Naive B cell (primary cell): ENCODE data around the gene RNF227. TPM values are rescaled to one million over a fixed set of nuclear protein-coding genes. Genes with fewer than 3 reads are reported as not detected.

Experiments
- ATAC-seq, 2 donors: fragments of 150-1000 bp; cut with Tn5 transposase; 2 replicates each; pipeline ENCODE4 v1.10.0; 2021; ENCODE audit warnings: low read depth in 2 of 2, mild to moderate bottlenecking in 2 of 2, moderate library complexity in 2 of 2
- DNase-seq: peaks from one replicate; pipeline ENCODE4 v3.0.0; 2022
- H3K27ac Mint-ChIP-seq, 6 donors: one replicate each; pipeline ENCODE4 v1.8.0; 2020 to 2022; ENCODE audit warnings: mild to moderate bottlenecking in 6 of 6, mixed read lengths in 6 of 6, moderate library complexity in 5 of 6, inconsistent platforms in 2 of 6
- H3K27me3 Mint-ChIP-seq, 3 donors: one replicate each; pipeline ENCODE4 v1.8.0; 2021 to 2022; ENCODE audit warnings: mixed read lengths in 3 of 3, mild to moderate bottlenecking in 1 of 3
- H3K36me3 Mint-ChIP-seq, 2 donors: one replicate each; pipeline ENCODE4 v1.8.0; 2020 to 2022; ENCODE audit warnings: mixed read lengths in 2 of 2, inconsistent platforms in 1 of 2, mild to moderate bottlenecking in 1 of 2
- H3K4me1 Mint-ChIP-seq, 3 donors: one replicate each; pipeline ENCODE4 v1.8.0; 2020 to 2022; ENCODE audit warnings: mixed read lengths in 3 of 3, inconsistent platforms in 1 of 3, mild to moderate bottlenecking in 1 of 3, moderate library complexity in 1 of 3
- H3K4me3 Mint-ChIP-seq, 8 donors: one replicate each; pipeline ENCODE4 v1.8.0; 2020 to 2022; ENCODE audit warnings: mild to moderate bottlenecking in 8 of 8, mixed read lengths in 8 of 8, moderate library complexity in 8 of 8, inconsistent platforms in 2 of 8
- H3K9me3 Mint-ChIP-seq, 7 donors: one replicate each; pipeline ENCODE4 v1.8.0; 2020 to 2022; ENCODE audit warnings: mixed read lengths in 7 of 7, mild to moderate bottlenecking in 5 of 7, inconsistent platforms in 2 of 7, moderate library complexity in 1 of 7
- polyA plus RNA-seq, 6 donors: library from polyadenylated mRNA; unstranded; fragments of 300-500 nt; fragmentation: Illumina TruSeq; gene quantifications; one replicate each; pipeline ENCODE4 v1.2.3, GENCODE V29; 2021; ENCODE audit warnings: low read depth in 6 of 6

Gene RNF227
- polyA plus RNA-seq, 6 donors from 2014 or later, result 0.60 to 5.2 (median 2.9) TPM

DNA sequence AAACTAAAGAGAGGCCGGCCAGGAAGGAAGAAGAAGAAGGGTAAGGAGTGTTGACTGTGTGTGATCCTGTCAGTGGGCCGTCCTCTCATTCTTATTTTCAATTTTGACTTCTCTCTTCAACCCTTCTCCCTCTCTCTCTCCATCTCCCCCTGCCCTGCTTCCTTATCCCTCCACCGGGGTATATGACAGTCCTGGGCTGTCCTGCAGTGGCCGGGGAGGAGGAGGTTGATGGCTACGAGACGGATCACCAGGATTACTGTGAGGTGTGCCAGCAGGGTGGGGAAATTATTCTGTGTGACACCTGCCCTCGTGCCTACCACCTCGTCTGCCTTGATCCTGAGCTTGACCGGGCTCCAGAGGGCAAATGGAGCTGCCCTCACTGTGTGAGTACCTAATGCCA is 21.9 kb downstream of the RNF227 start:
- peak overlapping the region in 1 of 6 donors; percentile 57 for H3K27ac Mint-ChIP-seq

DNA sequence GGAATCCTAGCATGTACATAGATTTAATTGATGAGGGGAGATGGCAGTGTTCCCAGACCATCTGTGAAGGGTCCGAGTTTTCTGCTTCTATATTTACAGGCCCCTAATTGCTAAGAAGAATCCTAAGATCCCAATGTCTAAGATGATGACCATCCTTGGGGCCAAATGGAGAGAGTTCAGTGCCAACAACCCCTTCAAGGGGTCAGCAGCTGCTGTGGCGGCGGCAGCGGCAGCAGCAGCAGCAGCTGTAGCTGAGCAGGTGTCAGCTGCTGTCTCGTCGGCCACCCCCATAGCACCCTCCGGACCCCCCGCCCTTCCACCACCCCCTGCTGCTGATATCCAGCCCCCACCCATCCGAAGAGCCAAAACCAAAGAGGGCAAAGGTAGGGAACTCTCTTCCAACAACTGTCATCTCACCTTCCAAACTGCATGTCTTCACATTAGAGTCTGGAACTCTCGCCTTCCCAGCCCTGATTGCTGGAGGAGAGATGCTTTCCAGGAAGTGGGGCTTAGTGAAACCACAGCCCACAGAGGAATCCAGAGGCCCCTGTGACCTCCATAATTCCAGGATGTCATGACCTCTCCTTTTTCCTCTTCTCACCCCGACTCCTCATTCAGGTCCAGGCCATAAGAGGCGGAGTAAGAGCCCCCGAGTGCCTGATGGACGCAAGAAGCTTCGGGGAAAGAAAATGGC is 22.8 kb downstream of the RNF227 start:
- Mint-ChIP-seq H3K4me1 (peaks cover 0 to 3% (median 0%) of the 10 kb centered on the region in 3 donors), H3K9me3 (no peaks in the 10 kb centered on the region), H3K4me3 (no peak overlapping the region), H3K36me3 (peaks cover 11 to 26% of the 10 kb centered on the region in 2 donors), H3K27ac (no peak overlapping the region), H3K27me3 (no peaks in the 10 kb centered on the region)
- no peak for ATAC-seq
- DNase-seq, result no peak

More for the DNA sequence above, 21.9 kb downstream of the RNF227 start:
- H3K9me3 Mint-ChIP-seq, result no peaks in the 10 kb centered on the region
- no peak overlapping the region for H3K4me3 Mint-ChIP-seq
- H3K27me3 Mint-ChIP-seq, result no peaks in the 10 kb centered on the region
- DNase-seq (no peak), ATAC-seq (no peak)
- H3K36me3 Mint-ChIP-seq, result peaks cover 16 to 29% of the 10 kb centered on the region in 2 donors
- peaks cover 0 to 3% (median 0%) of the 10 kb centered on the region in 3 donors for H3K4me1 Mint-ChIP-seq

DNA sequence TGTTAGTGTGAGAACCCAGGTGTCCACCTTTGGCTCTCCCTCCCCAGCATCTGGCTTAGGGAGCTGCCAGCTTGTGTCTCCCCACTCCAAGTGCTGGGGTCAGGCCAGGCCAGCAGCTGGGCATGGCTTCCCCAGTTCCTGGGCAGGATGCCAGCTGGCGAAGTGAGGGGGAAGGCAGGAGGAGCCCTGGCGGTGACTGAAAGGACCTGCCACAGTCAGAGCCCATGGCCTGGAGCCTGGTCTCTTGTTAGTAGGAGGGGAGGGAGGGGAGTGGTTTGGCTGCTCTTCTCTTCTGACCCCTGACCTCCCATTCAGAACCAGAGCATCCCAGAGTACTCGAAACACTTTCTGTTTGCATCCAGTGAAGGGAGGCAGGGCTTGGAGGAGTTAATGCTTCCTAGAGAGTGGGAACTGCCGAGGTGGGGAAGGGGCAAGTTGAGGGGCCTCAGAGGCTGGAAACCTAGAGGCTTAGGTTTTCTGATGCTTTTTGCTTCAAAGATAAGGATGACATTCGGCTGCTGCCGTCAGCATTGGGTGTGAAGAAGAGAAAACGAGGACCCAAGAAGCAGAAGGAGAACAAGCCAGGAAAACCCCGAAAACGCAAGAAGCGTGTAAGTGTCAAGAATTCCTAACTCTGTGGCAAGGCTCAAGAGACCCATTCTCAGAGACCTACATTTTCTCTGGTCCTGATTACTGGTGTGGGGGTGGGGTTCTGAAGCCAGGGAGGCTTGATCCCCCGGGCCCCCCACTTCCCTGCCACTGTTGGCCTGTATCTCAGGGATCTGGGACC is 26.7 kb downstream of the RNF227 start:
- H3K27ac Mint-ChIP-seq, result peak overlapping the region in 2 of 6 donors; percentile 32 to 89
- H3K36me3 Mint-ChIP-seq, result peaks cover under 1 to 2% of the 10 kb centered on the region in 2 donors
- DNase-seq, result no peak
- ATAC-seq, result no peak
- peaks cover 0 to 5% (median 0%) of the 10 kb centered on the region in 3 donors for H3K4me1 Mint-ChIP-seq
- peak overlapping the region in 1 of 8 donors; percentile 48 for H3K4me3 Mint-ChIP-seq
- no peaks in the 10 kb centered on the region for H3K9me3 Mint-ChIP-seq
- no peaks in the 10 kb centered on the region for H3K27me3 Mint-ChIP-seq

DNA sequence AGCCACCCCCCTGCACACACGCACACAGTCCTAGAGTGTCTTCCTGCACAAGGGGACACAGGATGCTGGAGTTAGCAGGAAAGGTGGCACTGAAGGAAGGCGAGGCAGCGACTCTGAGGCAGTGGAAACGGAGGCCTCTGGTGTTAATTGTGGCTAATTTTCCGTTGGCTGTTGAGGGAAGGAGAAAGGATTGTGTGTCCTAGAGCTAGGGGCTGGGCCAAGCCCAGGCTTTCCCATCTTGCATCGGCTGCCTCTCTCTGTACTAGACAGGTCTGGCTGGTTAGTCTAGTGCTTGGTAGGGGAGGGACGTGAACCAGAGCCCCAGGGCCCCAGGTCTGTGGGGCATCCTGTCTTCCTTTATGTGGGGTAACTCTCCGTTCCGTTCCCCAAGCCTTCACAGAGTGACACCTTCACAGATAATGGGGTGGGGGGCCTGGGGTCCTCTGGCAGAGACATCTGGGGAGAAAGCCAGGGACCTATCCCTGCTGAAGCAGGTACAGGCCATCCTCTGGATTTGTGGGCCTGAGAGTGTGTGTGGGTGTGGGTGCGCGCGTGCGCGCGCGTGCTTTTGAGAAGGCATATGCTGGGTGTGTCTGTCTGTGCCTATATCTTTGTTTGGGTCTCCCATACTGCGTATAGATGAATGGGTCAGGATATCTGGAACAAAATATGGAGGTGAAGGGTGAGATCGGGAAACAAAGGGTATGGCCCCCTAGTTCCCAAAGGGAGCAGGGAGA is 27.7 kb downstream of the RNF227 start, which contains the start of gene CHD3:
Gene CHD3, plus strand, starts transcription at position 606 of the 737 bp plus-strand sequence. CDS start 212 bp downstream, outside the sequence.
- no peak for ATAC-seq
- no peak for DNase-seq
- H3K4me3 Mint-ChIP-seq, result peak within 1 kb of the TSS in 1 of 8 donors; percentile 48
- no peaks in the 10 kb centered on the region for H3K9me3 Mint-ChIP-seq
- H3K27ac Mint-ChIP-seq, result peak within 1 kb of the TSS in 2 of 6 donors; percentile 32 to 89
- no peaks in the 10 kb centered on the region for H3K36me3 Mint-ChIP-seq
- no peaks in the 10 kb centered on the region for H3K27me3 Mint-ChIP-seq
- peaks cover 0 to 9% (median 0%) of the 10 kb centered on the region in 3 donors for H3K4me1 Mint-ChIP-seq

DNA sequence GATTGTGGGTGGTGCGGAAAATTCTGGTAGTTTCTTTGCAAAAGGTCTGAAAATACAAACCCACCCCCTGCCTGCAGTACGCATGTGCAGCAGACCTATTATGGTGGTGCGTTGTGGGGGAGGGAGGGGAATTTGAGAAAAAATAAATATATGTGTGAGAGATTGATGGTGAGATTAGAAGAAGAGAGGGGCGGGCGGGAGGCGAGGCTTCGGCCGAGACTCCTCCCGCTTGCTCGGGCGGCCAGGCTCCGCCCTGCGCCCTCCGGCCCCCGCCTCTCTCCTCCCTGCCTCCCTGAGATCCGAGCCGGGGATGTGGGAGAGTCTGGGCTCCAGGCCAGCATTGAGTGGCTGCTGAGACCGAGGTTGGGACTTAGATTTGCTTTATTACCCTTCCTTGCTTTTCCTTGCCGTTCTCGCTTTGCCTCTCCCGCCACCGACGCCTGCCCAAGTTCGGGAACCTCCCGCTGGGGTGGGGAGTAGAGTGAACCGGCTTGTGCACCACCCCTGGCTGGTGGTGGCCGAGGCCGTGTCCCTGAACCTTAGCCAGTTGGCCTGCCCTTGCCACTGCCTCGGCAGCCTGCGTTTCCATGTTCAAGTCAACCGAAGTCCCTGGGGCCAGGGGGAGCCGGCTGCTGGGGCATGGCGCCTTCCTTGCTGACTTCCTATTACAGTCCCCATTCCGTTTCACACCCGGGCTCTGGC is 28.5 kb downstream of the RNF227 start:
- Mint-ChIP-seq H3K27me3 (no peaks in the 10 kb centered on the region), H3K4me3 (no peak overlapping the region), H3K27ac (no peak overlapping the region), H3K36me3 (no peaks in the 10 kb centered on the region), H3K4me1 (peaks cover 0 to 9% (median 0%) of the 10 kb centered on the region in 3 donors), H3K9me3 (no peaks in the 10 kb centered on the region)
- peak; percentile 65 to 67 for ATAC-seq
- peak; percentile 71 for DNase-seq

DNA sequence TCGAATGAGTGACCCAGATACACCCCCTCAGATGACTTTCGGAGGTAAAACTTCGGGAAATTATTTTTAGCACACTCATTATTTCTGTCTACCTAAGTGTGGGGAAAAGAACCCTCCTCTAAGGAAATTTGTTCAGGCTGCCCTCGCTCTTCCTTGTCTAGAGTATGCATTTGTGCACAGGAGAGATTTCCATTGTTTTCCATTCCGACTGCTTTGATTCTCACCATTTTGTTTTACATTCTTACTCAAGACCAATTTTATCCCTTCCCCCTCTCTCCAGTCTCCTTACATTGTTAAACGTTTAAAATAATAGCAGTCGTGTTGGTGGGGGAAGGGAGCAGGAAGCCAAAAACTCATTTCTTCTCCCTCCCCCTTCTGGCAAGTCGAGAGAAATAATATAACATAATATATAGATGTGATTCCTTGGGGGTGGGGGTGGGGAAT is 29.0 kb downstream of the RNF227 start:
- H3K4me1 Mint-ChIP-seq, result peaks cover 0 to 9% (median 0%) of the 10 kb centered on the region in 3 donors
- no peaks in the 10 kb centered on the region for H3K9me3 Mint-ChIP-seq
- DNase-seq, result no peak
- no peak overlapping the region for H3K27ac Mint-ChIP-seq
- no peaks in the 10 kb centered on the region for H3K36me3 Mint-ChIP-seq
- H3K27me3 Mint-ChIP-seq, result no peaks in the 10 kb centered on the region
- ATAC-seq, result peak; percentile 6 to 17
- no peak overlapping the region for H3K4me3 Mint-ChIP-seq

DNA sequence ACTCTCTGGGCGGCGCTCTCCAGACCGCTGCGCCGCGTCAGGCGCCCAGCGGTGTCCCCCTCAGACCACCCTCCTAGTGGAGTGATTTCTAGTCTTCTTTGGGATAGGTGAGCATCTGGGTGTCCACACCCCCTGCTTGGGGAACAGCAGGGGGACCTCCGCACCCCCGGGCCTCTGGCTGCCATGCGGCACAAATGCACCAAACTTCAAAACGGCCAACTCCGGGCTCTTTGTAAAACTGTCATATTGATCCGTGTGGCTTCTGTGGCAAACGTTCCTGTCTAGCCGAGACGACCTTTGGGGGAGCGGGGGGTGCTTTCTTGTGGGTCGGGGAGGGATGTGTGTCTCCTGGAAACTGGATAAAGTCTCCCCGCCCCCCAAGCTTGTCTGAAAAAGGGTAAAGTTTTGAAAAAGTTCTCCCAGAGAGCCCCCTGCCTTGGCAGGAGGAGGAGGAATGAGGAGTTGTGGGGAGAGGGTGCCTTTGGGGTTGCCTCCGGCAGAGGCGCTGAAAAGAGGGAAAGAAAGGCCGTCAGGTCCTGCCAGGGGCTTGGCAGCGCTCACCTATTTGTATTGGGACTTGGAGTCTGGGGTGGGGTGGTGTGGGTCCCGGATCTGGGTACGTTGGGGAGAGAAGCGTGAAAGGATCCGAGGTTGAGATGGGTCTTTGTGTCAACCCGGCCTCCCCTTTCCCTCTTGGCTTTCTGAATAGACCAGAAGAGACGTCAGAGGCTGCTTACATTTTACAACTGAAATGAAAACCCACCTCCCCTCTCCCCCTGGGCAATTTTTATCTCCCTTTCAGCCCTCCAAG is 29.7 kb downstream of the RNF227 start:
- no peaks in the 10 kb centered on the region for H3K36me3 Mint-ChIP-seq
- DNase-seq (peak; percentile 28), ATAC-seq (peak in 1 of 2 donors; percentile 5)
- H3K27ac Mint-ChIP-seq, result peak overlapping the region in 1 of 6 donors; percentile 97
- peaks cover 0 to 9% (median 0%) of the 10 kb centered on the region in 3 donors for H3K4me1 Mint-ChIP-seq
- no peak overlapping the region for H3K4me3 Mint-ChIP-seq
- no peaks in the 10 kb centered on the region for H3K9me3 Mint-ChIP-seq
- no peaks in the 10 kb centered on the region for H3K27me3 Mint-ChIP-seq

DNA sequence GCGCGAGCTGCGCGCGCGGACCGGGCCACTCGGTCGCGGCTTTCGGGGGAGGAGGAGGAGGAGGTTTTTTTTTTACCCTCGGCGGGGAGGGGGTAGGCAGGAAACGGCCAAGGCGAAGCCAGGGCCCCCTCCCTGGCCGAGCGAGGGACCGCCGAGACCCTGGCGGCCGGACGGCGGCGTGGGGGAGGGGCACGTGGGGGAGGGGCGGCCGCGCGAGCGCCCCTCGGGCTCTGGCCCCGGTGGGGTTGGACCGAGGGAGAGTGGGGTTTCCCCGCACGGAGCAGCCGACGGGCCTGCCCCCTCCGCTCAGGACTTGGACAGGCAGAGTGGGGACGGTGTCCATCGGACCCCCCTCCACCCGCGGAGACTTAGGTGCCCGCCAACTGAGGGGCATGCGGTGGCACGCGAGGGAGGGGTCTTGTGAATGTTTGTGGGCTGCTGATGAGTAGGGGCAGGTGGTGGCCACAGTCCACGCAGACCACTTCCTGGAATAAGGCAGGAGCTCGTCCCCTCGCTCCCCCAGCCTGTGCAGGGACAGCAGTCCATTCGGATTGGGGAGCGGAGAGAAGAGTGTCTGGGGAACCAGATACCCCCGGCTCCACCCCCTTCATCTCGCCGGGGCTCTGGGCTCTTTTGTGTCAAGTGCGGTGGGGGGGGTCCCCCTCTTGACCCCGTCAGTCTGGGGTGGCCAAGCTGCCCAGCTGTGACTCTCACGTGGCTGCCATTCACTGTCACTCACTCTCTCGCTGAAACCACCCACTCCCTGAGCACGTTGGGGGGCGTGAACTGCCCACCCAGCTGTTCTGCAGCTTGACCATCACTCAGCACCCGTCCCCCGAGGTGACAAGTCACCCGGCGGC is 30.5 kb downstream of the RNF227 start:
- Mint-ChIP-seq H3K36me3 (no peaks in the 10 kb centered on the region), H3K9me3 (no peaks in the 10 kb centered on the region), H3K27me3 (no peaks in the 10 kb centered on the region), H3K4me3 (peak overlapping the region in 5 of 8 donors; percentile 36 to 81 (median 54)), H3K4me1 (peaks cover 0 to 9% (median 0%) of the 10 kb centered on the region in 3 donors), H3K27ac (peak overlapping the region in 1 of 6 donors; percentile 97)
- peak; percentile 24 to 39 for ATAC-seq
- peak; percentile 44 for DNase-seq

DNA sequence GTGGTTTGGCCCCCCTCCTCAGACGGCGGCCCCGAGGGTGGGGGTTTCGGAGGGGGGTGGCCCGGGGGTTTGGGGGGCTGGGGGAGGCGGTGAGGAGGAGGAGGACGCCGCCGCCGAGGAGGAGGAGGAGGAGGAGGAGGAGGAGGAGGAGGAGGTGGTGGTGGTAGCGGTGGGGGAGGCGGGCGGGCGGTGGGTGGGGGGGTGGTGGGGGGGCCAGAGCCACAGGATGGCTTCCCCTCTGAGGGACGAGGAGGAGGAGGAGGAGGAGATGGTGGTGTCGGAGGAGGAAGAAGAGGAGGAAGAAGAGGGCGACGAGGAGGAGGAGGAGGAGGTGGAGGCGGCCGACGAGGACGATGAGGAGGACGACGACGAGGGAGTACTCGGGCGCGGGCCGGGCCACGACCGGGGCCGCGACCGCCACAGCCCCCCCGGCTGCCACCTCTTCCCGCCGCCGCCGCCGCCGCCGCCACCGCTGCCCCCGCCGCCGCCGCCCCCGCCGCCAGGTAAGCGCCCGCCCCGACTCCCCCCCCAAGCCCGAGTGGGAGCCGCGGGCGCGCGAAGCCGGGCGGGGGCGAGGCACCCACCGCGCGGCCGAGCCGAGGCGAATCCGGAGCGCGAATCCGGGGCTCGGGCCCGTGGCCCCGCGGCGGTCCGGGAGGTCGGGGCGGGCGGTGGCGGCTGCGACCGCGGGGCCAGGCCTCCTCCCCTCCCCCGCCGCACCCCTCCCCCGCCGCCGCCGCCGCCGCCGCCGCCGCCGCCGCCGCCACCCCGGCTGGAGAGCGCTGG is 31.3 kb downstream of the RNF227 start:
- Mint-ChIP-seq H3K27ac (peak overlapping the region in 3 of 6 donors; percentile 25 to 70 (median 61)), H3K4me3 (peak overlapping the region in 7 of 8 donors; percentile 59 to 93 (median 73)), H3K36me3 (no peaks in the 10 kb centered on the region), H3K9me3 (no peaks in the 10 kb centered on the region), H3K4me1 (peaks cover 0 to 6% (median 0%) of the 10 kb centered on the region in 3 donors), H3K27me3 (no peaks in the 10 kb centered on the region)
- ATAC-seq (peak; percentile 6 to 31), DNase-seq (peak; percentile 31)

DNA sequence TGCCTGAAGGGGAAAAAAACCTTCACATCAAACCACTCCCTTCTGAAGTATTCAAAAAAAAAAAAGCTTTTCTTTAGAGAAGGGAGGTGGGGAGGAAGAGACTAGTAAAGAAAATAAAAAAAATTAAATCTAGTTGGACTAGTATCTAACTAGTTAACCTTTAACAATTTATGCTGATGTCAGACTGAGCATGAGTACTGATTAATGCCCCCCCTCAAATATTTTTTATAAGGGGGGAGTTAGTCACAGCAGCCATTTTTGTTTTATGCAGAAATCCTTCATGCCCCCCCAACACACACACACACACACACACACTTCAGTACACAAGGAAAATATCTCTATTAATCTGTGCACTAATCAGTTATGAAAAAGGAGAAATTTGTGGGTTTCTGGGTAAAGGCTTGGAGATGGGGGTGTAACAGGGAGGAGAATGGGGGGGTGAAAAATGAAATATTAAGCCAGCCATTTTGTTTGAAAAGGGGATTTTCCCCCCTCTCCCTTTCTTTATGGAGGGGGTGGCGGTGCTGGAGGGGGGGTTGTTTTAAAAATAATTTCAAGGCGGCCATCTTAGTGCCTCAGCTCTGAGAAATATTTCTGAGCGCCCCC is 32.2 kb downstream of the RNF227 start:
- no peaks in the 10 kb centered on the region for H3K27me3 Mint-ChIP-seq
- H3K4me3 Mint-ChIP-seq, result peak overlapping the region in 7 of 8 donors; percentile 63 to 93 (median 86)
- H3K27ac Mint-ChIP-seq, result peak overlapping the region in 4 of 6 donors; percentile 3 to 82 (median 68)
- DNase-seq, result peak; percentile 29
- ATAC-seq, result peak; percentile 7 to 14
- peaks cover 0 to 6% (median 0%) of the 10 kb centered on the region in 3 donors for H3K4me1 Mint-ChIP-seq
- no peaks in the 10 kb centered on the region for H3K36me3 Mint-ChIP-seq
- H3K9me3 Mint-ChIP-seq, result no peaks in the 10 kb centered on the region
